CD4-positive, alpha-beta T cell treated with Interleukin-12 subunit alpha and Interleukin-12 subunit beta, for 1 hour (primary cell): ENCODE data around the gene IPPK.
"Not testable (repeated sequence)": the region's sequence is repeated elsewhere in the genome, so short reads cannot be mapped to it uniquely, and the experiment has no call there.

ENCODE experiments used
- DNase-seq: peaks from one replicate; pipeline ENCODE4 v3.0.0-alpha.2; 2020

The IPPK gene

DNA sequence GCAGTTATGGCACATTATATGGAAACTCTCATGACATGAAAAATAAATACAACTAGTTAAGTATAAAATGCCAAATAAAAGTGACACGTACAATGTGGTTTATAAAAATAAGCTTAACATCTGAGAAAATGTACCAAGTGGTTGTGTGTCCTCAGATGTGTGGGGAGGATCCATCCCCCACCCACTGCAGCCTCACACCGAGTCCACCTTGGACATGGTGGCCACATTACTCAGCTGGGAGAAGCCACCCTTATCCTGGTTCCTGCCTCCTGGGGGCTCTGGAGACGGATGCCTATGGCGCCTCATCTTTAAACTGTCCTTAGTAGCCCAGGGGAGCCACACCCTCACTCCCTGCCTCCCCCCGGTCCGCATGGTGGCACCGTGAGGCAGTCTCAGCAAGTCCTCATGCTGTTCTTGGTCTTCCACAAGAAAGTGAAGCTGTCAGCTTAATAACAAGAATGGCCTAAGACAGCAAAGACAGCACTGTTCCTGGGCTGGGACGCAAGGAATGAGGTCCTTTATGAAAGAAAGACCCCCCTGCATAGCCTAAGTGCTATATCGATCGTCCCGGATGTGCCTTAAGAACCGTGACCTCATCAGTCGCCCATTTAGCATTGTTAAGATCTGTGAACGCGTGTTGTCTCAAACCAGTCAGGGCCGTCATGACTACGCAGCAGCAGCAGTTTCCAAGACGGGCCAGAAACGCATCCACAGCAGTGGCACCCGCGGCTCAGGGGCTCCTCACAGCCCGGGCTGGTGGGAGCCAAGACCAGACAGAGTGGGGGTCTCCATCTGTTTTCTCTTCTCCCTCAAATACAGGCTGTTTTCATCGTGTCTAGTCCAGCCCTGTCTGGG is 56.4 kb downstream of the IPPK start:
- DNase-seq: no peak

DNA sequence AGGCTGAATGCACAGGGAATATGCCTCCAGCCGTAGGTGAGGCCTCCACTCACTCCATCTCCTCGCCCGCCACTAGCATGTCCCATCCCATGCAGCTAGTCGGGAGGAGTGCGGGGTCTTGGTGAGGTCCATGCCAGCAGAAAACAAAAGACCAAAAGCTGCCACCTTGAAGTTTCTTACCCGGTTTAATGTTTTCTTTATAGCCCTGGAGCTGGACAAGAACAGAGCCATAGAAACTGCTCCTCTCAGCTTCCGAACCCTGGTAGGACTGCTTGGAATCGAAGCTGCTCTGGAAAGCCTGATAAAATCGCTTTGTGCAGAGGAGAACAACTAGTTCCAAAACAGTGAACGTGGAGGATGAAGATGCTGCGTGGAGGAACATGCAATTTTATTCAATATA is 57.1 kb downstream of the IPPK start:
- DNase-seq: no peak

DNA sequence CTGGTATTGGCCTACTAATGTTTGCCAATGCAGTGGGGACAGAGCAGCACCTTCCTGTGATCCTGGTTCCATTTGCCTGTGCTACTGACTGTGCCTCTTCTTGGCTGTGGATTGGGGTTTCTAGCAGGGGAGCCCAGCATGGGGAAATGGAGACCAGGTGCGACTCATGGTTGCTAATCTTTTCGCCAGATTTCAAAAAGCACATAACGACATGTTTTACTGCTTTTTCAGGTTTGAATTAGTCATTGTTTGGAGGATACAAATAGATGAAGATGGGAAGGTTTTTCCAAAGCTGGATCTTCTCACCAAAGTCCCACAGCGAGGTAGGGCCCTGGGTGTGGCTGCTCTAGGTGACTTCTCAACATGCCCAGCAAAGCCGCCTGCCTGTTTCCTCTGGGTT is 57.6 kb downstream of the IPPK start:
- no peak for DNase-seq

DNA sequence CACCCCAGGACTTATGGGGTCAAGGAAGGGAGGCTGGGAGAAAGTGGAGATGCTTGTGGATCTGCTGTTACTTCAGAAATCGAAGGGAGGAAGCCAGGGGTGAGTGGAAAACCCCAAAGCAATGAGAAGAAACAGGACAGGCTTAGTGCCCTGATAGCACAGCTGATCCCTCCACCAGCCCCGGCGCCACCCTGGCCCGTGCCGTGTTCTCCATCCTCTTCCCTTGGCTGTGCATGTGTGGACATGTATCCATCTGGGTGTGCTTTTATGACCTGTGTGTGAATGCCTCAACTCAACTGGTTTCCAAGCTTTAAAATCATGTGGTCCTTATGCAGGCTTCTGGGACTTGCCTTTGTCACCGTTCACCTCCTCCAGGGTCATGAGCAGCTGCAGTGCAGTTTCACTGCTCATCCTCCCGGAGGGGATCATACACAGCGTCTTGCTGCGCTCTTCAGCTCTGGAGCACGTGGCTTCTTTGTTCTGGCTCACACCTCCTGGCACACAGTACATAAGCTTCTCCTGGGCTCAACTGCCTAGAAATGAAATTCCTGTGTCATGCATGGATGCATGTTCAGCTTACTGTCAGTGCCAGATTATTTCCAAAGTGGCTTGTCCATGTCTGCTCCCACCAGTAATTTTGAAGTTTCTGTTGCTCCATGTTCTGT is 58.2 kb downstream of the IPPK start:
- DNase-seq: no peak

DNA sequence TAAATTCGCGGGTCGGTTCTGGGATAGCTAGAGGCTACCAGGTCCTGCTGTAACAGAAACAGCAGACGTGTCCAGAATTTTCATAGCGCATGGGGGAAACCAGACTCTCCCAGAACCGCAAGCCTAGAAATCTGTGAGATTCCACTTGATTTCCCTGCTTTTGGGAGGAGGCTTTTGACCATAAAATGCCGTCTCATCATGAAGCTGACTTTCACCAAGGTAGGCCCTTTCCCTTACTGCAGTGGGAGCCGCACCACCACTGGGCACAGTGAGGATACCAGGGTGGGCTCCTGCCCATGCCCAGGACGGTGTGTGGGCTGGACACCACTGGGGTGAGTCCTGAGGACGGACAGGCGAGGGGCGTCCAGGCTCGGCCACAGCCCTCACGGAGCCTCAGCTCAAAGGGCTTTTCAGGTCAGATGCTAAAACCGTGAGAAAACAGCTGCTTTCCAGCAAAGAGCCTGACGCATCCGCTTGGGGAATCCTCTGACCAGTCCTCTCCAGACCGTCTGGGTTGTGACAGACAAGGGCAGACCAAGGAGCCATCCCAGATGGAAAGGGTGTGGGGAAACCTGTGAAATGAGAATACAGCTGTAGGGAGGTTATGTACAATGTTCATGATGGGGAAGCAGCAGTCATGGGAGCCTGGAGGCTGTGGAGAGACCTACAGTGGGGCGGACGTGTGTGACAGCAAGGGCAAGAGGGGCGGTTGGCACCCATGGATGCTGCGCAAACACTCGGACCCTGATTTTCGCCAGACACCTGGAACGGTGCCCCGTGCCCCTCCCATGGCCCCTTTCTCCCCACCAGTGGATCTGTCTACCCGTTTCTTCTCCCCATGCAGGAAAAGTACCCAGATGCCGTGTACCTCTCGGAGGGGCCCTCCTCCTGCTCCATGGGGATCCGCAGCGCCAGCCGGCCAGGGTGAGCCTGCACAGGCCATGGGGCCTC is 59.2 kb downstream of the IPPK start:
- no peak for DNase-seq

DNA sequence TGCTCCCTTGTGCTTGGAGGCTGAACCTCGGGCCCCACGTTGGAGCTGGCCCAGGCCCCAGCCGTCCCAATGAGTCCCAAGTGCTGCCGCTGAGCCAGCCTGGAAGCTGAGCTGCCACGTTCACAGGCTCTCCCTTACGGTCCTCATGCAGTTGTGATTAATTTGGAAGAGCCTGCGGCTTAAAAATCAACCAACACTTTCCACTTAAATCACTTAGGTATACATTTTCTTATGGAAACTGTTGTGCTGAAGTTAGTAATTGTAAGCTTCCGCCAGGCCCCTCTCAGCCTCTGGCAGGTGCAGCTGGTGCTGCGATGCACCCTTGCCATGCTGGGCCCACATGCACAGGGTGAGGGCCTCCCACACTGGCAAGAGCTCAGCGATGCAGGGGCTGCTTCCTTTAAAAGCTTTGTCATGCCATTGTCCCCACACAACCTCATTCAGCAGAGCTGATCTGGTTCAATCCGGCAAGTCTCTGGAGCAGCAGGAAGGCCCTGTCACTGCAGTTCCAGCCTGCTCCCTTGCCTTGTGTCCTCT is 61.0 kb downstream of the IPPK start:
- no peak for DNase-seq

DNA sequence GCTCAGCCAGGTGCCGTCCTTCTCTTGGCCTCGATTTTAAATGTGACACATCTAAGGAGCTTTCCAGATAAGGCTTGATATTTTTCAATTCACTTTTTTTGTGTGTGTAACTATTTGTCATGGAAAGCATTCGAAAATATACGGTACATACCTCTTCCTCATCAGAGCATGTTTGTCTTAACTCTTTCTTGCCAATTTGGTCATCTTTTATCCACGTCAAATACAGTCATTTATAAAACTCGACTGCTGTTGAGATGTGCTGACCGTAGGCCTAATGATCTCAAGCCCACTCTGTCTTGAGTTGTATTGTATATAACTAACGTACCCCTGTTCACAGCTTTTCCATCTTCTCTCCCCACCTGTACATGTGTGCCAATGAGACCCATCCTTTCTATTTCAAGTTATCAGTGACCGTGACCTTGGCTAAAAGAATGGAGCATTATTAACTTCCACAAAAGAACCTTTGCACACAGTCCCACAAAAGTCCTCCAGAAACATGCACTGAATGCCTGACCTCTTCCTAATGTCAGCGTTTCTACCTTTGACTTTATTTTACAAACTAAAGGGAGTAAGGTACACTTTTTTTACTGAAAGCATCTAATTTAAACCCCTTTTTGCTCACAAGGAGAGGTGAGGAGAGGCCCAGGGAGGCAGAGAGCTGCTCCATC is 61.6 kb downstream of the IPPK start:
- DNase-seq: no peak

DNA sequence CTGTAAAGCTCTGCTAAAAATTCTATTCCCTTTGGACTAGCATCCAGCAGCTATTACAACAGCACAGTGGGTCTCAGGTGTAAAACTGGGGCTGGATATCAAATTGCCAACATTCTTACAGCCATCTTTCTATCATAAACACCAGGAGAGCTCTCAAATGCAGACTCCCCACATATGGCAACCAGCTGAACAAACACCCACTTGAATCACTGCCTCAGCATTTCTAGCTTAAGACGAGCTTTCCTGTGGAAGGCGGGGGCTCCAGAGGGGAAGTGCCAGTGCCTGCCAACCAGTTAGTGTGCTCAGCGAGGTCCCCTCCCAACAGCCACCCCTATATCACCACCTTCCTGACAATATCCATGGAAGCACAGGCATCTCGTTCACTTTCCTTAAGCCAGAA is 62.2 kb downstream of the IPPK start:
- DNase-seq: no peak

DNA sequence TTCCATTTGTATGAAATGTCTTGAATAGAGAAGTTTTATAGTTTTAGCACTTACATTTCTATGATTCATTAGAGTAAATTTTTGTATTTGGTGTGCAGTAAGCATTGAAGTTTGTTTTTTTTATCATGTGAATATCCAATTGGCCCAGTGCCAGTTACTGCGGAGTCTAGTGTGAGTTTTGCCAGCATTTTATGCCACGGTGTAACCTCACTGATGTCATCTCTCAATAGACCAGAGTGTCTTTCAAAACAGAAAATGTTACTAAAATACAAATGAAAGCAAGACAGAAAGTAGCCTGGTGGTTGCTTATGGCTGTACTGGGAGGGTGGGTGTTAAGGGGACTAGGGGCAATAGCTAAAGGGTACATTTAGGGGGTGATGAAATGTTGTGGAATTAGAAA is 62.8 kb downstream of the IPPK start:
- no peak for DNase-seq

DNA sequence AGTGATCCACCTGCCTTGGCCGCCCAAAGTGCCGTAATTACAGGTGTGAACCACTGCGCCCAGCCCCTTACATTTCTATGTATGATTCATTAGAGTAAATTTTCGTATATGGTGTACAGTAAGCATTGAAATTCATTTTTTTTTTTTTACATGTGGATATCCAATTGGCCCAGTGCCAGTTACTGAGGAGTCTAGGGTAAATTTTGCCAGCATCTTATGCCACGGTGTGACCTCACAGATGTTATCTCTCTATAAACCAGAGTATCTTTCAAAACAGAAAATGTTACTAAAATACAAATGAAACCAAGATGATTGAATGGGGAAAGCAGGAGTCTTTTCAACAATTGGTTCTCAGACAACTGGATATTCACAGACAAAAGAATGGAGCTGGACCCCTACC is 64.7 kb downstream of the IPPK start:
- no peak for DNase-seq

DNA sequence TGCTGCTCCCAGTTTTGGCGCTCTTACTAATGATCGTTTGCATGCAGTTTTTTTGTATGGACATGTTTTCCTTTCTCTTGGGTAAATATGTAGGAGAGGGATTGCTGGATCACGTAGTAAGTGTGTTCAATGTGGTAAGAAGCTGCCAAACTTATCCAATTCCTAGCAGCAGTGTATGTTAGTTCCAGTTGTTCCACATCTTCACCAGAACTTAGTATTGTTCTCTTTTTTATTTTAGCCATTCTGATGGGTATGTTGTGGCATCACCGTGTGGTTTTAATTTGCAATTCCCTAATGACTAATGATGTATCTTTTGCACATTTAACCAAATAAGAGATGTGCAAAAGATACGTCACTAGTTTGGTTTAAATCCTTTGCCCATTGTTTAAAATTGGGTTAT is 65.9 kb downstream of the IPPK start:
- no peak for DNase-seq

DNA sequence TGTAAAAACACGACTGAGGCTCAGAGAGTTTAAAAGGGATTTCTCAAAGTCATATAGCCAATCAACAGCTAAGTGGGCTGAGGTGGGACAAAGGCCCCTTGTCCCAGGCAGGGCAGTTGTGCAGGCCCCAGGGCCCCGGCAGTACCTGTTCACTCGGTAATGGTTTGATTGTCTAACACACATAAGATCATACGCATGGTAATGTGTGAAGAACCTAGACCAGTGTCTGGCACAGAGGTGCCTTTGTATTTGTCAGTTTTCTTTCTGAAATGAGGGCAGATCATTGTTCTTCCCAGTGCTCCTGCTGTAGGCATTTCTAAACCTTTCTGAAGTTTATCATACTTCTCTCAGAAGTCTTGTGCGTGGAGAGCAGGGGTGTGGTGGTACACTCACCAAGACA is 66.8 kb downstream of the IPPK start:
- no peak for DNase-seq

DNA sequence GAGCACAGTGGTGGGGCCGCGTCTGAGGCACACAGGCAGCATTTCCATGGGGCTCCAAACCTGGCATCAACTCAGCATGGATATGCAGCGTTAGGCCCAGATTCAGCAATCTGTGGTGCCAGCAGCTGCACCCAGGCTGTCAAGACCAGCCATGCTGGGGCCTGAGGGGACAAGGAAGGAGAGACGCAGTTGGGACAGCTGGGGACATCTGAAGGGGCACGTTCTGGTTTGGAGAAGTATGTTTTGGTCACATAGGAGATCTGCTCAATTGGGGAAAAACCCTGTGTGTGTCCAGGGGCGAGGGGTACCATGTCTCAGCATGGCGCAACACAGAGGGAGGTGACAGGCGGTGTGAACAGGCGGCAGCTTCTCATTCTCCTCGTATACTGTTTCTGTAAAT is 67.5 kb downstream of the IPPK start:
- DNase-seq: no peak

DNA sequence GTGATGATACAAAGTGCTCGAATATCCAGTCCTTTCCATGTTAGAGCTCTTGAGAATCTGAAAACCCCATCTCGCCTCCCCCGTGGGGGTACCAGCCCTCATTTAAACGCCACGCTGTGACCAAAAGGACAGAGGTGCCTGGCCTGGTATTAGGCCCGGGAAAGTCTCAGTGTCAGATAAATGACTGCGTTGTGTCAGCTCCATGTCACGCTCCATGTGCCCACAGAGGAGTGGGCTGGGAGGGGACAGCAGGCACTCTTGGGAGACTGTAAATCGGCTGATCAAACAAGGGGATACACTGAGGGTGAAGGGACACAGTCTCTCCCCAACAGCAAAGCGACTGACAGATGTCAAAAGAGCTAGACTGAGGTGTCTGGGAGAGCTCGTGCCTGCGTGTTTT is 68.5 kb downstream of the IPPK start:
- DNase-seq: no peak

DNA sequence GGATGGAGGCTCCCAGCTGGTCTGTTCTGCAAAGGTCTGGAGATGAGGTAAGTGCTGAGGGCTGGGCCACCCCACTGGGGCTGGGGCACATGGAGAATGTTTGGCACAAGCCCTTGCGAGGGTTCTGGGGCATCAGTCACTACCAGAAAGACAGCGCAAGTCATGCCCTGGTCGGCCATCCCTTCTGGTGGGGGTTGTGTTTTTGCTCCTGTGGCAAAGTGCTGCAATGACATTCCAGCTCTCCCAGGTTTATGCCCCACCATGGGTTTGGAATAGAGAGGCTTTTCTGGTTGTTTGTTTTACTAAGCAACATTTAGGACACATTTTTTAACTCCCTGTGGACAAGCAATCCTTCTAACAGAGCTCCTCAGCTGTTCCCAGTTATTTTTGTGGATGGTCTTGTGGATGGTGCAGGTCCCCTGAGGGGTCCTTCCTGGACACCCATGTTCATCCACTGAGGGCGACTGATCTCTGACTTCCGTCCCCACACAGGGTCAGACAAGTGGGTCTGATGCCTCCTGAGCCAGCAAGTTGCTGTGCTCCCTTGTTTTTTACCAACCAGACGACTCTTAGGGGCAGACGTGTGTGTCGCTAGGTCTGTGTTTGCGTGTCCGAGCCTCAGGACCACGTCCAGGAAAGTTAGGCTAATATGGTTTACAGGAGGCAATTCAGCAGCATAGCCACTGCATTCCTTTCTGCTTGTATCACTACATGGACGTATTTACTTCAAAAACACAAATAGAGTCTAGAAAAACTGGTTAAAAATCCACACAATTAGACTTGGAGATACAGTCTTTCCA is 69.3 kb downstream of the IPPK start:
- no peak for DNase-seq

DNA sequence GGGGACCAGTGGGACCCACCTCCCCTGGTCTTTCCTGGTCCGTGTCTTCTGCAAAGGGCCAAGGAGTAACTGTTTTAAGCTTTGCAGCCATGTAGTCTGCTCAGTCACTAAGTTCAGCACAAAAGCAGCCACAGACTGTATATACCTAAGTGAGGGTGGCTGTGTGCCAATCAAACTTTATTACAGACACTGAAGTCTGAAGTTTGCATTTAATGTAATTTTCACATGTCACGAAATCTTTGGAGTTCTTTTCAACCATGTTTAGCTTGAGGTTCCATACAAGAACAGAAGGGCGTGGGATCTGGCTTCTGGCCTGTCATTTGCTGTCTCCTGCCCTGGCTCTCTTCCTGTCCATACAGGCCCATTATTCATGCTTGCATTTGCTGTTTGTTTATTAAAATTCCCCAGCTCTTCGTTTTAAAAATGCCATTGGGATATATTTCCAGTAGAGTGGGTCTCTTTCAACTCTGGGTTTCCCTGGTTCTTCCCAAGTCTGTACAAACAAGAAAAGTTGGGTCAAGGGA is 69.9 kb downstream of the IPPK start:
- no peak for DNase-seq

DNA sequence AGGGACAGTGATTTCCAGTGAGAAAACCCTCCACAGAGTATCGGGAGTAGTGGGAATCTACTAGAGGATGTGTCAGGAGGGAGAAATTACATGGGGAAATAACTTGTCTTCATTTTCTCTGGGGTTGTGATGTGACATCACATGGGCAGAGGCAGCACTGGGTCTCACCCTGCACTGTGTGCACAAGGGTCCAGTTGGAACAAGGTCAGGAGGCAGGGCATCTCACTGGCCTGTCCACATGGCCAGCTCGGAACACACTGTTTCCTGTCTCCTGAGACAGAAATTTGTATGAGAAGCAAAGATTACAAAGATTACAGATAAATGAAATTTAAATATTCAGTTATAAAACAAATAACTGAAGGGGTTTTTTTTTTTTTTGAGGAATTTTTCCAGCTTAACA is 71.5 kb downstream of the IPPK start:
- DNase-seq: no peak

DNA sequence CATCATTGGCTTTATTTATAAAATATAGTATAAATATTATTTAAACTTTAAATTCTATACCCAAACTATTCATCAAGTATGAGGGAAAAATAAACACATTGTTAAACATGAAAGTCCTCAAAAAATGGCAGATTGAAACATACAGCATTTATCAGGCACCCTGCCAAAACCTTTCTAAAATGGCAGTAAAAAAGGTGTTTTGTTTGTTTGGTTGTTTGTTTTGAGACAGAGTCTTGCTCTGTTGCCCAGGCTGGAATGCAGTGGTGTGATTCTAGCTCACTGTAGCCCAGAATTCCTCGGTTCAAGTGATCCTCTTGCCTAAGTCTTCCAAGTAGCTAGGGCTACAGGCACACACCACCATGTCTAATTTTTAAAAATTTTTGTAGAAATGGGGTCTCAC is 74.0 kb downstream of the IPPK start:
- no peak for DNase-seq

DNA sequence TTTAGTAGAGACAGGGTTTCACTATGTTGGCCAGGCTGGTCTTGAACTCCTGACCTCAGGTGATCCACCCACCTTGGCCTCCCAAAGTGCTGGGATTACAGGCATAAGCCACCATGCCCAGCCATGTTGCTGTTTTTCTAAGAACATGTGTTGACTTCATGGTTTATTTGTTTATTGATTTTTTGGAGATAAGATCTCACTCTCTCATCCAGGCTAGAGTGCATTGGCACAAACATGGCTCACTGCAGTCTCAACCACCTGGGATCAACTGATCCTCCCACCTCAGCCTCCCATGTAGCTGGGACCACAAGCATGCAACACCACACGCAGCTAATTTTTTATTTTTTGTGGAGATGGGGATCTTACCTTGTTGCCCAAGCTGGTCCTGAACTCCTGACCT is 74.9 kb downstream of the IPPK start:
- not testable (repeated sequence) for DNase-seq

DNA sequence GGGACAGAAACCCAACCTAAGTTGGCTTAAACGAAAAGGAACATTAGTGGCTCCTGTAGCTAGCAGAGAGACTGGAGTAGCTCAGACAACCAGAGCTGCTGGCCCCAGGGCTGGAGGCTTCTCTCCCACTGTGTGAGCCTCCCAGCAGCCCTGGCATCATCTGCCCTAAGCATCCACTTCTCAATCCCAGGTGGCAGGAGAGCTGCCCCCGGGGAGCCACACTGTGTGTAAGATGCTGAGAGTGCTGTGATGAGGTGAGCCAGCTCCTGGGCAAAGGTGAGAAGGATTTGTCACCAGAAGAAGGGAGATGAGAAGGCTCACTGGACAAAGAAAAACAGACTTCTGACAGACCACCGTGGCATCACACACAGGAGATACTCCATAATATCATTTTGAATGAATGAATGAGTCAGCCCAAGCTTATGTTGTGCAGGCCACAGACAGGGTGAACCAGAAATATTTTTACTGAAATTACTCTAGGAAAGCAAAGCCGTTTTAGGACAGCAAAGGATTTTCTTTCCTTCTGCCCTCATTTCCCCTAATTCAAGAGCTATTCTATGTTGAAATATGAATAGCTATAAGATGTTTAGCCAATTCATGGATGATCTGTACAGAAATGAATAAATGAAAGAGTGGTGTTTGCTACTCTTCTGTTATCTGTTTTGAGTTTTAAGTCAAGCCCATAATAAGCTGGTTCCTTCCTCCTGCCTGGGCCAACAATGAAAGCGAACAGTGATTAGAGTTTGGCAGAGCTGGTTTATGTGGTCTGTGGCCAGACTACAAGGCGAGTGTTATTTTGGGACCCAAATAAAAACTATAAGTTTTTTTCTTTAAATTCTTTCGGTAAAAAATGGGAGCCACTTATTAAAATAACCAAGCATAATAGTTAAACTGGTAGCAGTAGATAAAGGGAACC is 76.7 kb downstream of the IPPK start:
- no peak for DNase-seq
